ENCODE results near the gene CD58. TPM values are rescaled to one million over a fixed set of nuclear protein-coding genes. Genes with fewer than 3 reads are reported as not detected.

The CD58 gene
- total RNA-seq, 1 experiment from 2014 or later: 5.3 TPM

- TF ChIP-seq E2F4 (CRISPR knock-in tag; IDR thresholded peaks at IDR 0.05; ENCODE audit: borderline replicate concordance, low read depth) (no peak), MXD4 (CRISPR knock-in tag; IDR thresholded peaks at IDR 0.05; ENCODE audit: borderline replicate concordance) (no peak), ZBTB43 (CRISPR knock-in tag; IDR thresholded peaks at IDR 0.05) (no peak), SP1 (CRISPR knock-in tag; conservative IDR thresholded peaks at IDR 0.05) (no peak), USF1 (CRISPR knock-in tag; IDR thresholded peaks at IDR 0.05) (no peak), JAZF1 (CRISPR knock-in tag; IDR thresholded peaks at IDR 0.05) (no peak), RELA (CRISPR knock-in tag; IDR thresholded peaks at IDR 0.05; ENCODE audit: borderline replicate concordance) (no peak), HMGA2 (CRISPR knock-in tag; IDR thresholded peaks at IDR 0.05) (no peak), ZNF232 (CRISPR knock-in tag; IDR thresholded peaks at IDR 0.05) (no peak), TCF7 (CRISPR knock-in tag; IDR thresholded peaks at IDR 0.05; ENCODE audit: low read depth) (no peak)
Observed at GRCh38 chr1:116544588-116545358, 26.1 kb downstream of the CD58 start (continued).

GRCh38 chr1:116540088-116540487 lies 30.7 kb downstream of the CD58 start:
- POLR2A ChIA-PET: no interaction called here
- no peak overlapping the region for H3K4me3 Mint-ChIP-seq
- H3K27ac Mint-ChIP-seq: no peak overlapping the region
- DNase-seq (ENCODE audit: low spot score) (no peak), ATAC-seq (no peak)
- CTCF ChIA-PET: interaction anchor here (0.8 to 1.0 kb wide), 2 partner anchors 35 to 55 kb away, joined by 3 read pairs; no protein-coding TSS in a partner anchor
- H3K27me3 Mint-ChIP-seq (ENCODE audit: low read depth): peaks cover 41% of the 10 kb centered on the region
- no peak for TF ChIP-seq USF1 (CRISPR knock-in tag; IDR thresholded peaks at IDR 0.05)
- TF ChIP-seq CREB1 (CRISPR knock-in tag; IDR thresholded peaks at IDR 0.05): no peak
- no peak for TF ChIP-seq RELA (CRISPR knock-in tag; IDR thresholded peaks at IDR 0.05; ENCODE audit: borderline replicate concordance)
- TF ChIP-seq ZNF512 (CRISPR knock-in tag; IDR thresholded peaks at IDR 0.05; ENCODE audit: borderline replicate concordance): no peak
- TF ChIP-seq ZBTB21 (CRISPR knock-in tag; IDR thresholded peaks at IDR 0.05; ENCODE audit: borderline replicate concordance): no peak
- TF ChIP-seq MXD4 (CRISPR knock-in tag; IDR thresholded peaks at IDR 0.05; ENCODE audit: borderline replicate concordance): no peak
- TF ChIP-seq CREM (CRISPR knock-in tag; IDR thresholded peaks at IDR 0.05): no peak
- TF ChIP-seq NR3C1 (CRISPR knock-in tag; conservative IDR thresholded peaks at IDR 0.05; ENCODE audit: low read depth): no peak
- no peak for TF ChIP-seq ESRRA (CRISPR knock-in tag; IDR thresholded peaks at IDR 0.05; ENCODE audit: borderline replicate concordance)
- no peak for TF ChIP-seq ATF1 (CRISPR knock-in tag; IDR thresholded peaks at IDR 0.05)
- H3K4me1 Mint-ChIP-seq: peaks cover 3% of the 10 kb centered on the region
- H3K36me3 Mint-ChIP-seq: peaks cover 11% of the 10 kb centered on the region
- no peaks in the 10 kb centered on the region for H3K9me3 Mint-ChIP-seq

- CTCF ChIA-PET: no interaction called here
- H3K27ac Mint-ChIP-seq: no peak overlapping the region
- peaks cover 49% of the 10 kb centered on the region for H3K27me3 Mint-ChIP-seq (ENCODE audit: low read depth)
- H3K4me3 Mint-ChIP-seq: no peak overlapping the region
- ATAC-seq: no peak
- no peak for DNase-seq (ENCODE audit: low spot score)
- POLR2A ChIA-PET: no interaction called here
- TF ChIP-seq GABPB1 (CRISPR knock-in tag; IDR thresholded peaks at IDR 0.05) (0 out of 2 replicates have a peak, but pooled peaks have one; percentile 30), AR (CRISPR knock-in tag; IDR thresholded peaks at IDR 0.05) (no peak)
- H3K9me3 Mint-ChIP-seq: no peaks in the 10 kb centered on the region
- H3K4me1 Mint-ChIP-seq: peaks cover 3% of the 10 kb centered on the region
- H3K36me3 Mint-ChIP-seq: peaks cover 16% of the 10 kb centered on the region
Observed at GRCh38 chr1:116538544-116538943, 32.3 kb downstream of the CD58 start.
